ENCODE results near the gene KRT83.

DNA sequence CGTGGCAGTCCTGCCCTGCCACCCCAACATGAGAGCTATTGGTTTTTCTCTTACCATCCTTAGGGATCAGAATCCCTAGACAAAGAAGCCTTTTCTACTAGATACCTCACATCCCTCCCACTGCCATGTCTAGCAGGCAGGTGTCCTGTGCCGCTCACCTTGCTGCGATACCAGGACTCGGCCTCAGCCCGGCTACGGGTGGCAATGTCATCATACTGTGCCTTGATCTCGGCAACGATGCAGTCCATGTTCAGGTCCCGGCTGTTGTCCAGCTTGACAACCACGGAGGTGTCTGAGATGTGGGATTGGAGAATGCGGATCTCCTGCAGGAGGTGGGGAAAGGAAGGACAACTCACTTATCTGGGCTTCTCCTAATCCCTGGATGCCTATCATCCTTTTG is 4.5 kb downstream of the KRT83 start:
- TF ChIP-seq, protein P1, sequence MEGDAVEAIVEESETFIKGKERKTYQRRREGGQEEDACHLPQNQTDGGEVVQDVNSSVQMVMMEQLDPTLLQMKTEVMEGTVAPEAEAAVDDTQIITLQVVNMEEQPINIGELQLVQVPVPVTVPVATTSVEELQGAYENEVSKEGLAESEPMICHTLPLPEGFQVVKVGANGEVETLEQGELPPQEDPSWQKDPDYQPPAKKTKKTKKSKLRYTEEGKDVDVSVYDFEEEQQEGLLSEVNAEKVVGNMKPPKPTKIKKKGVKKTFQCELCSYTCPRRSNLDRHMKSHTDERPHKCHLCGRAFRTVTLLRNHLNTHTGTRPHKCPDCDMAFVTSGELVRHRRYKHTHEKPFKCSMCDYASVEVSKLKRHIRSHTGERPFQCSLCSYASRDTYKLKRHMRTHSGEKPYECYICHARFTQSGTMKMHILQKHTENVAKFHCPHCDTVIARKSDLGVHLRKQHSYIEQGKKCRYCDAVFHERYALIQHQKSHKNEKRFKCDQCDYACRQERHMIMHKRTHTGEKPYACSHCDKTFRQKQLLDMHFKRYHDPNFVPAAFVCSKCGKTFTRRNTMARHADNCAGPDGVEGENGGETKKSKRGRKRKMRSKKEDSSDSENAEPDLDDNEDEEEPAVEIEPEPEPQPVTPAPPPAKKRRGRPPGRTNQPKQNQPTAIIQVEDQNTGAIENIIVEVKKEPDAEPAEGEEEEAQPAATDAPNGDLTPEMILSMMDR (IDR thresholded peaks at IDR 0.05), result no peak
- TF ChIP-seq POLR2A (IDR thresholded peaks at IDR 0.05), result no peak

All from suprapubic skin (tissue), 3 donors.